Mononuclear cell (primary cell): ENCODE measurements around the gene DES. TPM values are rescaled to one million over a fixed set of nuclear protein-coding genes. Genes with fewer than 3 reads are reported as not detected.
"Not testable (repeated sequence)": the region's sequence is repeated elsewhere in the genome, so short reads cannot be mapped to it uniquely, and the experiment has no call there.

Experiments used
- H3K27me3 ChIP-seq: 2 replicates; pipeline ENCODE4 v1.6.0; 2011; ENCODE audit warnings: low read length, control low read depth; ENCODE audit not compliant: insufficient read depth
- H3K4me1 ChIP-seq: 2 replicates; pipeline ENCODE4 v1.5.1; 2011; ENCODE audit warnings: mild to moderate bottlenecking, low read length, control low read depth; ENCODE audit not compliant: insufficient read depth
- H3K4me3 ChIP-seq: 2 replicates; pipeline ENCODE4 v1.5.1; 2011; ENCODE audit warnings: mild to moderate bottlenecking, low read length, moderate library complexity
- H3K9me3 ChIP-seq: 2 replicates; pipeline ENCODE4 v1.5.1; 2011; ENCODE audit warnings: low read depth, mild to moderate bottlenecking, control low read depth, low read length
- total RNA-seq: library from RNA; depleted of rRNA; stranded (reverse); fragments of >200 nt; gene quantifications from one replicate; pipeline ENCODE4 v1.2.3, GENCODE V29; 2012

Gene DES
- total RNA-seq, 1 donor: 1.3 TPM

GRCh38 chr2:219392754-219393153, 25.4 kb upstream of the DES start:
- no peak overlapping the region for H3K4me3 ChIP-seq
- H3K27me3 ChIP-seq: no peaks in the 10 kb centered on the region
- H3K9me3 ChIP-seq: no peaks in the 10 kb centered on the region
- peaks cover 14% of the 10 kb centered on the region for H3K4me1 ChIP-seq

GRCh38 chr2:219395056-219395455, 23.1 kb upstream of the DES start:
- not testable (repeated sequence) for H3K4me3 ChIP-seq, H3K4me1 ChIP-seq, H3K9me3 ChIP-seq, H3K27me3 ChIP-seq

- Histone ChIP-seq H3K4me1 (peaks cover 6% of the 10 kb centered on the region), H3K27me3 (no peaks in the 10 kb centered on the region), H3K4me3 (no peak overlapping the region), H3K9me3 (no peaks in the 10 kb centered on the region)
These were observed 22.6 kb upstream of the DES start for GRCh38 chr2:219395609-219396008.

- Histone ChIP-seq H3K27me3 (no peaks in the 10 kb centered on the region), H3K4me3 (no peak overlapping the region), H3K9me3 (no peaks in the 10 kb centered on the region), H3K4me1 (peaks cover 14% of the 10 kb centered on the region)
These were observed 21.2 kb upstream of the DES start for GRCh38 chr2:219396863-219397457.

- Histone ChIP-seq H3K4me3 (no peak overlapping the region), H3K9me3 (no peaks in the 10 kb centered on the region), H3K4me1 (peaks cover 23% of the 10 kb centered on the region)
These were observed 19.3 kb upstream of the DES start for GRCh38 chr2:219398721-219399363.

GRCh38 chr2:219399716-219400478, 18.3 kb upstream of the DES start:
- Histone ChIP-seq H3K27me3 (no peaks in the 10 kb centered on the region), H3K4me1 (peaks cover 23% of the 10 kb centered on the region), H3K4me3 (no peak overlapping the region), H3K9me3 (no peaks in the 10 kb centered on the region)

More at GRCh38 chr2:219398721-219399363, 19.3 kb upstream of the DES start:
- no peaks in the 10 kb centered on the region for H3K27me3 ChIP-seq

- Histone ChIP-seq H3K4me3 (no peak overlapping the region), H3K27me3 (no peaks in the 10 kb centered on the region), H3K9me3 (no peaks in the 10 kb centered on the region), H3K4me1 (peaks cover 23% of the 10 kb centered on the region)
These were observed 17.6 kb upstream of the DES start for GRCh38 chr2:219400562-219400961.

GRCh38 chr2:219401606-219402005, 16.6 kb upstream of the DES start:
- peaks cover 23% of the 10 kb centered on the region for H3K4me1 ChIP-seq
- no peaks in the 10 kb centered on the region for H3K27me3 ChIP-seq
- no peak overlapping the region for H3K4me3 ChIP-seq
- H3K9me3 ChIP-seq: no peaks in the 10 kb centered on the region

- Histone ChIP-seq H3K9me3 (no peaks in the 10 kb centered on the region), H3K27me3 (no peaks in the 10 kb centered on the region), H3K4me1 (peaks cover 17% of the 10 kb centered on the region), H3K4me3 (no peak overlapping the region)
These were observed 15.3 kb upstream of the DES start for GRCh38 chr2:219402665-219403515.

- no peaks in the 10 kb centered on the region for H3K27me3 ChIP-seq
- H3K4me3 ChIP-seq: no peak overlapping the region
- no peaks in the 10 kb centered on the region for H3K9me3 ChIP-seq
- H3K4me1 ChIP-seq: peaks cover 17% of the 10 kb centered on the region
These were observed 14.3 kb upstream of the DES start for GRCh38 chr2:219403861-219404260.

GRCh38 chr2:219404291-219404910, 13.8 kb upstream of the DES start:
- H3K9me3 ChIP-seq: no peaks in the 10 kb centered on the region
- H3K27me3 ChIP-seq: no peaks in the 10 kb centered on the region
- no peak overlapping the region for H3K4me3 ChIP-seq
- peaks cover 17% of the 10 kb centered on the region for H3K4me1 ChIP-seq

- no peaks in the 10 kb centered on the region for H3K27me3 ChIP-seq
- peaks cover 17% of the 10 kb centered on the region for H3K4me1 ChIP-seq
- no peaks in the 10 kb centered on the region for H3K9me3 ChIP-seq
- no peak overlapping the region for H3K4me3 ChIP-seq
These were observed 13.2 kb upstream of the DES start for GRCh38 chr2:219404954-219405353.

- H3K9me3 ChIP-seq: no peaks in the 10 kb centered on the region
- no peaks in the 10 kb centered on the region for H3K27me3 ChIP-seq
- H3K4me1 ChIP-seq: peaks cover 17% of the 10 kb centered on the region
- H3K4me3 ChIP-seq: no peak overlapping the region
These were observed 12.7 kb upstream of the DES start for GRCh38 chr2:219405451-219405850.

- Histone ChIP-seq H3K27me3 (no peaks in the 10 kb centered on the region), H3K4me1 (peaks cover 17% of the 10 kb centered on the region)
These were observed 12.0 kb upstream of the DES start for GRCh38 chr2:219405958-219406860.

More at GRCh38 chr2:219405958-219406860, 12.0 kb upstream of the DES start:
- Histone ChIP-seq H3K4me3 (no peak overlapping the region), H3K9me3 (no peaks in the 10 kb centered on the region)
